RWPE1 (cell line): ENCODE results near the gene PDE1A.

Experiments
- CTCF ChIA-PET: fragments of 350-600 bp; sonication (Branson Sonifier 250); formaldehyde crosslinking; extraction: SDS; loops from one replicate; lab custom pipeline; 2021; lab: Yijun Ruan, JAX
- POLR2A ChIA-PET: fragments of 400-600 bp; formaldehyde crosslinking; extraction: SDS; loops from one replicate; lab custom pipeline; 2020; ENCODE audit warnings: antibody characterized with exemption; ENCODE audit not compliant: low non-redundant PET; lab: Yijun Ruan, JAX
- DNase-seq: peaks from one replicate; pipeline ENCODE4 v3.0.0; 2012; ENCODE audit warnings: low spot score
- H3K27ac ChIP-seq: fragments of 450-650 bp; 2 replicates; pipeline ENCODE4 v1.5.1; 2017
- TF ChIP-seq, protein P1 (sequence below): fragments of 450-650 bp; conservative IDR thresholded peaks from 2 replicates; pipeline ENCODE4 v1.5.1; 2017; ENCODE audit warnings: low read depth, mild to moderate bottlenecking

PDE1A gene

DNA sequence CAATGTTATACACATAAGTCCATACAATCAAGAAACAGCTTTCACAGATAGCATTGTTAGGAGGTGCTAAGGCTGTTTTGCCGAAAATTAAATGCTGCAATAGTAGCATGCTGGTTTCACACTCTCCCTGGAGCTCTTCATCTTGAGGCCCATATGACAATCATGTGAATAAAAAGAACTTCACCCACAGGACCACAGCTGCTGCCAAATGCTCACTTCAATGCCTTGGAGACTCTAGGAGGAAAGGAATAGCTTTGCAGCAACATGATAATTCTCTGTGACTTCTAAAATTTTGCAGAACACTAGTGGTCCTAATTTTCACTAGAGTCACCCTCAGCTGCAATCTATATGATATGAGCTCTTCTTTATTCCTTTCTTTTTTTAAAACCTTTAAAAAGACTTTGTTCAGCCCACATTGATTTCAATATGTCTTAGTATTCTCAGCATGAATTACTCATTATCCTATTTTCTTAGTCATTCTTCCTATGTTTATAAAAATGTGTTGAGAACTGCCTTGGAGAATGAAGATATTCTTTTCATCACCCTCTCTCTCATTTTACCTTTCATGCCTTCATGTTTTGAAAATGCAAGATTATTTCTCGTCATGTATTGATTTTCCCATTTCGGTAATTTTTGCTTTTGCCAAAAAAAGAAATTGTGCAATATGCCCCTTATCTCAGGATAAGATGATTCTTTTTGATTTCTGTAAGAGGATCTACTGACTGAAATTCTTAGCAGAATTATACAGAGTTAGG lies 108.2 kb downstream of the PDE1A start:
- TF ChIP-seq, protein P1, sequence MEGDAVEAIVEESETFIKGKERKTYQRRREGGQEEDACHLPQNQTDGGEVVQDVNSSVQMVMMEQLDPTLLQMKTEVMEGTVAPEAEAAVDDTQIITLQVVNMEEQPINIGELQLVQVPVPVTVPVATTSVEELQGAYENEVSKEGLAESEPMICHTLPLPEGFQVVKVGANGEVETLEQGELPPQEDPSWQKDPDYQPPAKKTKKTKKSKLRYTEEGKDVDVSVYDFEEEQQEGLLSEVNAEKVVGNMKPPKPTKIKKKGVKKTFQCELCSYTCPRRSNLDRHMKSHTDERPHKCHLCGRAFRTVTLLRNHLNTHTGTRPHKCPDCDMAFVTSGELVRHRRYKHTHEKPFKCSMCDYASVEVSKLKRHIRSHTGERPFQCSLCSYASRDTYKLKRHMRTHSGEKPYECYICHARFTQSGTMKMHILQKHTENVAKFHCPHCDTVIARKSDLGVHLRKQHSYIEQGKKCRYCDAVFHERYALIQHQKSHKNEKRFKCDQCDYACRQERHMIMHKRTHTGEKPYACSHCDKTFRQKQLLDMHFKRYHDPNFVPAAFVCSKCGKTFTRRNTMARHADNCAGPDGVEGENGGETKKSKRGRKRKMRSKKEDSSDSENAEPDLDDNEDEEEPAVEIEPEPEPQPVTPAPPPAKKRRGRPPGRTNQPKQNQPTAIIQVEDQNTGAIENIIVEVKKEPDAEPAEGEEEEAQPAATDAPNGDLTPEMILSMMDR = no peak
- POLR2A ChIA-PET = no interaction called here
- no peak overlapping the region for H3K27ac ChIP-seq
- CTCF ChIA-PET = no interaction called here
- no peak for DNase-seq

DNA sequence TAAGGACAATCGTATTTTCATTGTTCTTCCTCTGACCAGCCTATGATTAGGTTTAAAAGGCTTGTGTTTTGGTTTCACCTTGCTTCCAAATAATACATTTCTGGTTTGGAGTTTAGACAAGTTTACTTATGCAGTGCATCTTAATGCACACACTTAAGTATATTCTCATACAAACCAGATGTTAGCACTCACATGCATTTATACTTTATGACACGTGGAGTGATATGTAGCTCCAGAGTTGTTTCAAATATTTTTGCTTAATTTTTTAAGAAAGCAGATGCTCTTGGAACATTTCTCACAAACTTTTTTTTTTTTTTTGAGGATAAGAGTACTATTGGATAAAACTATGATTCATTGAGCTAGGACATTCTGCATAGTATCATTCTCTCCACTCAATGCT lies 109.9 kb downstream of the PDE1A start:
- ChIA-PET CTCF (interaction anchor here (0.6 kb wide), 1 partner anchor 32 kb away, joined by 3 read pairs; no protein-coding TSS in a partner anchor), POLR2A (no interaction called here)
- no peak for DNase-seq
- TF ChIP-seq, protein P1 = no peak
- H3K27ac ChIP-seq = no peak overlapping the region

DNA sequence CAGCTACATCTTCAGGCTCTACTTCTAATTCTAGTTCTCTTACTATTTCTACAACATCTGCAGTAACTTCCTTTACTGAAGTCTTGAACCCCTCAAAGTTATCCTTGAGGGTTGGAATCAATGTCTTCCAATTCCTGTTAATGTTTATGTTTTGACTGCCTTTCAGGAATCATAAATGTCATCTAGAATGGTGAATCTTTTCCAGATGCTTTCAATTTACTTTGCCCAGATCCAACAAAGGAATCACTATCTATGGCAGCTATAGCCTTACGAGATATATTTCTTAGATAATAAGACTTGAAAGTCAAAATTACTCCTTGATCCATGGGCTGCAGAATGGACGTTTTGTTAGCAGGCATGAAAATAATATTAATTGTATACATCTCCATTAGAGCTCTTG lies 123.9 kb downstream of the PDE1A start:
- POLR2A ChIA-PET = no interaction called here
- DNase-seq = no peak
- H3K27ac ChIP-seq = no peak overlapping the region
- CTCF ChIA-PET = no interaction called here
- TF ChIP-seq, protein P1 = no peak

DNA sequence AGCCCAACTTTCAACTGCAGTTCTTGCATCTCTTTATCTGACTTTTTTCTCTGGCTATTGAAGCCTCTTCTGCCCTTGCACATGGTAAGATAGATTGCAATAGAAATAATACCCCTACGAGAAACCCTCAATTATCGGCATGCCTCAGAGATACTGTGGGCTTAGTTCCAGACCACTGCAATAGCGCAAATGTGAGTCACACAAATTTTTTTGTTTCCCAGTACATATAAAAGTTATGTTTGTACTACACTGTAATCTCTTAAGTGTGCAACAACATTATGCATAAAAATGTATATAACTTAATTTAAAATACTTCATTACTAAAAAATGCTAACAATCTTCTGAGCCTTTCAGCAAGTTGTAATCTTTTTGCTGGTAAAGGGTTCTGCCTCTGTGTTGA lies 124.7 kb downstream of the PDE1A start:
- no peak overlapping the region for H3K27ac ChIP-seq
- ChIA-PET POLR2A (no interaction called here), CTCF (no interaction called here)
- TF ChIP-seq, protein P1 = no peak
- DNase-seq = no peak

DNA sequence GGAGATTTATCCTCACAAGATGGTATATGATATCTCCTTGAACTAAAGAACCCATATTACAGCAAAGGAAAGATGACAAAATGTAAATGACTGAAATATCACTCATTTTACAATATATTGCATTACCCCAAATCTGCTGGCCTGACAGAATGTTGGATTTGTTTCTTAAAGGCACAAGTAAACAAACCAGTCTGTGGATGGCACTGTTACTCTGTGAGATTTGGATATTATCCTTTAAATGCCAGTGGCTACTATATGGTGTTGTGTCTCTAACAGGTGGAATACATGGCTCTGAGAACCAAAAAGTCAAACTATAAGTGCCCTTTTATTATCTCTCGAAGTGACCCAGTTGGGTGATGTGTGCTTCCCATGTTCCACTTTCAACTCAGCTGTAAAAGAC lies 125.7 kb downstream of the PDE1A start:
- CTCF ChIA-PET = interaction anchor here (1.0 kb wide), 1 partner anchor 348 kb away, joined by 4 read pairs; no protein-coding TSS in a partner anchor
- no peak for DNase-seq

DNA sequence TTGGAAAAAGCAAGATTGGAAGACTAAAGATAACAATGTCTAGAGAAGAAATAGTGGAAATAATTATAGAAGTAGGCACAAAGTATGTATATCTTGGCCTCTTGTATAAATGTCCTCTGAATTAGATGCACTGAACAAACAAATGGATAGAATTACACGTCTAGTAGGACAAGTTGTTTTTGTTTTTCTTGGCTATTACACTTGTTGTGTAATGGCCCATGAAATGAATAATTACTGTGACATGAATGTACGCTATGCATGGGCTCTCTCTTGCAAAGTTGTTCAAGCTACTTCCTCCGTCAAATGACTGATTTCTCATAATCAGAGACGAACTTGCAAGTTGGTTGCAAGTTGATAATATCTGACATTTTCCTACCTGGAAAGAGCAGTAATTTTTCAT lies 126.2 kb downstream of the PDE1A start:
- no peak overlapping the region for H3K27ac ChIP-seq
- DNase-seq = no peak
- TF ChIP-seq, protein P1 = no peak
- CTCF ChIA-PET = interaction anchor here (1.0 kb wide), 1 partner anchor 349 kb away, joined by 4 read pairs; no protein-coding TSS in a partner anchor
- POLR2A ChIA-PET = no interaction called here

More for the DNA sequence above, 125.7 kb downstream of the PDE1A start:
- H3K27ac ChIP-seq = no peak overlapping the region
- POLR2A ChIA-PET = no interaction called here
- TF ChIP-seq, protein P1 = no peak
